GM12878 (cell line): Measurements from ENCODE around the gene ATF2. TPM values are rescaled to one million over a fixed set of nuclear protein-coding genes. Genes with fewer than 3 reads are reported as not detected.

ENCODE experiments used
- ATAC-seq: fragments of 200-7000 bp; cut with Tn5 transposase; 3 replicates; pipeline ENCODE4 v1.9.1; 2020; ENCODE audit warnings: mild to moderate bottlenecking, moderate library complexity
- BruUV-seq: library from RNA; stranded (reverse); fragments of 400-500 nt; replicated peaks from 2 replicates; lab custom pipeline; 2021; lab: Mats Ljungman, UMichigan
- CTCF ChIA-PET: fragments of 300-600 bp; sonication (Branson Sonifier 250); formaldehyde crosslinking; extraction: SDS; loops from one replicate; lab custom pipeline; 2021; ENCODE audit warnings: inconsistent platforms; lab: Yijun Ruan, JAX
- POLR2A ChIA-PET: fragments of 350-600 bp; formaldehyde crosslinking; extraction: SDS; loops from one replicate; lab custom pipeline; 2021; ENCODE audit warnings: inconsistent platforms; lab: Charles Lee
- RAD21 ChIA-PET: fragments of 300-600 bp; sonication (Branson Sonifier 250); formaldehyde crosslinking; loops from one replicate; lab custom pipeline; 2023; ENCODE audit warnings: antibody characterized with exemption; ENCODE audit not compliant: unreplicated experiment; lab: Charles Lee
- SMC1A ChIA-PET: fragments of 300-600 bp; sonication (Branson Sonifier 250); formaldehyde crosslinking; loops from one replicate; lab custom pipeline; 2023; ENCODE audit not compliant: unreplicated experiment, uncharacterized antibody; lab: Charles Lee
- DNase-seq: peaks from one replicate; pipeline ENCODE4 v3.0.0-alpha.2; 2011; ENCODE audit warnings: low read depth, low spot score
- FAIRE-seq: peaks from 3 replicates; lab custom pipeline; 2011; peaks lifted over from hg19 to GRCh38; lab: Jason Lieb, UNC
- H2AFZ ChIP-seq: 2 replicates; pipeline ENCODE4 v1.6.0; 2011; ENCODE audit warnings: low read depth, low read length, control low read depth; ENCODE audit not compliant: control insufficient read depth
- H3K27ac ChIP-seq: 2 replicates; pipeline ENCODE4 v1.5.1; 2011; ENCODE audit warnings: control low read depth; ENCODE audit not compliant: control insufficient read depth, insufficient read depth
- H3K27me3 ChIP-seq, 2 experiments: replicated peaks in 1 of 2; 2 replicates each; pipeline versions ENCODE4 v1.6.0 to v1.6.1; 2011; ENCODE audit warnings: low read length in 1 of 2; ENCODE audit not compliant: control insufficient read depth in 2 of 2, insufficient read depth in 2 of 2
- H3K36me3 ChIP-seq, 2 experiments: 2 replicates each; pipeline ENCODE4 v1.5.1; 2011; ENCODE audit warnings: low read length in 1 of 2; ENCODE audit not compliant: control insufficient read depth in 2 of 2, insufficient read depth in 2 of 2
- H3K4me1 ChIP-seq: 2 replicates; pipeline ENCODE4 v1.6.1; 2011; ENCODE audit warnings: mild to moderate bottlenecking, low read length, moderate library complexity, mixed read lengths; ENCODE audit not compliant: control insufficient read depth, insufficient read depth
- H3K4me2 ChIP-seq: 2 replicates; pipeline ENCODE4 v1.6.0; 2011; ENCODE audit warnings: control low read depth; ENCODE audit not compliant: control insufficient read depth, insufficient read depth
- H3K4me3 ChIP-seq: fragments of 200-600 bp; sonication (generic); 2 replicates; pipeline ENCODE4 v1.5.1; 2016
- H3K79me2 ChIP-seq: 2 replicates; pipeline ENCODE4 v1.6.0; 2011; ENCODE audit warnings: low read length; ENCODE audit not compliant: control insufficient read depth, insufficient read depth
- H3K9ac ChIP-seq: 2 replicates; pipeline ENCODE4 v1.8.0; 2011; ENCODE audit warnings: low read length, control low read depth, mixed read lengths; ENCODE audit not compliant: control insufficient read depth, insufficient read depth
- H3K9me3 ChIP-seq: replicated peaks from 3 replicates; pipeline ENCODE4 v1.5.1; 2011; ENCODE audit warnings: mild to moderate bottlenecking, low read length; ENCODE audit not compliant: control insufficient read depth, insufficient read depth
- H4K20me1 ChIP-seq: 2 replicates; pipeline ENCODE4 v1.6.0; 2011; ENCODE audit not compliant: control insufficient read depth, insufficient read depth
- BCL11A ChIP-seq: IDR thresholded peaks from 2 replicates; pipeline ENCODE4 v1.6.1; 2011; ENCODE audit warnings: low read depth, low read length
- BHLHE40 ChIP-seq, 2 experiments: fragments of 450-650 bp in 1 of 2; IDR thresholded peaks; 2 replicates each; pipeline ENCODE4 v1.6.1; 2011 to 2017; ENCODE audit warnings: low read depth in 2 of 2, borderline replicate concordance in 1 of 2, improper control_type of control experiment in 1 of 2, low read length in 1 of 2, mild to moderate bottlenecking in 1 of 2
- CBFB ChIP-seq: IDR thresholded peaks from 2 replicates; pipeline ENCODE4 v1.6.1; 2016; ENCODE audit warnings: antibody characterized with exemption, low read depth
- CHD2 ChIP-seq: IDR thresholded peaks from 2 replicates; pipeline ENCODE4 v1.6.1; 2011; ENCODE audit warnings: low read depth, low read length, improper control_type of control experiment, borderline replicate concordance
- CTCF ChIP-seq, 3 experiments: IDR thresholded peaks in 2 of 3; conservative IDR thresholded peaks in 1 of 3; 2 replicates each; pipeline ENCODE4 v1.5.1; 2011; ENCODE audit warnings: low read depth in 3 of 3, low read length in 3 of 3, mild to moderate bottlenecking in 3 of 3, control low read depth in 2 of 3, moderate library complexity in 2 of 3, inconsistent platforms in 1 of 3, mixed read lengths in 1 of 3; ENCODE audit not compliant: control insufficient read depth in 2 of 3, insufficient read depth in 1 of 3; ENCODE audit errors: extremely low read depth in 1 of 3
- IRF4 ChIP-seq: IDR thresholded peaks from 2 replicates; pipeline ENCODE4 v1.6.1; 2011; ENCODE audit warnings: low read depth, low read length
- KLF5 ChIP-seq: fragments of 450-650 bp; IDR thresholded peaks from 2 replicates; pipeline ENCODE4 v1.6.1; 2014; ENCODE audit warnings: mild to moderate bottlenecking; ENCODE audit not compliant: partially characterized antibody
- MTA3 ChIP-seq: IDR thresholded peaks from 2 replicates; pipeline ENCODE4 v1.6.1; 2012; ENCODE audit warnings: low read length, inconsistent platforms, borderline replicate concordance
- POLR2AphosphoS2 ChIP-seq: IDR thresholded peaks from 2 replicates; pipeline ENCODE4 v1.6.1; 2011; ENCODE audit warnings: low read depth, mild to moderate bottlenecking, low read length, improper control_type of control experiment, moderate library complexity
- SMARCA5 ChIP-seq: fragments of 450-650 bp; IDR thresholded peaks from 2 replicates; pipeline ENCODE4 v1.6.1; 2017; ENCODE audit warnings: mild to moderate bottlenecking
- WGBS: methylation state at CpG from one replicate; pipeline ENCODE4 v1.1.6; 2016; ENCODE audit warnings: low lambda C conversion rate; ENCODE audit not compliant: insufficient replicate concordance, insufficient coverage; ENCODE audit errors: missing lambda C conversion rate; 5-methylcytosine and 5-hydroxymethylcytosine counted together
- in situ Hi-C: fragments of 300-500 bp; cut with MboI; formaldehyde crosslinking; loops from 9 replicates; pipeline ENCODE4 v1.14.3; 2018; ENCODE audit warnings: mixed read lengths
- intact Hi-C: fragments of 100-400 bp; cut with micrococcal nuclease; formaldehyde crosslinking; loops from one replicate; pipeline ENCODE4 v1.14.2; 2022; ENCODE audit not compliant: unreplicated experiment
- polyA plus RNA-seq, 11 experiments: library from polyadenylated mRNA; depleted of rRNA in 4 of 11; unstranded in 6 of 11; stranded (reverse) in 5 of 11; fragments of >200 nt; fragmentation: Nextera tagmentation in 4 of 11; fragmentation: Illumina TruSeq in 1 of 11; extraction: Ambion mirVana in 4 of 11; extraction: Trizol in 1 of 11; gene quantifications; 1 replicate in 1 of 11; 2 replicates in 10 of 11; pipeline versions ENCODE4 v1.2.1 to v1.2.3, GENCODE V29; 2011 to 2016; ENCODE audit warnings: inconsistent platforms in 2 of 11, missing spikeins in 2 of 11, low read depth in 1 of 11
- total RNA-seq, 4 experiments: library from RNA; depleted of rRNA in 3 of 4; stranded (reverse); fragments of >200 nt in 3 of 4; fragmentation: Illumina TruSeq in 1 of 4; extraction: Trizol in 1 of 4; gene quantifications; 2 replicates each; pipeline versions ENCODE4 v1.2.1 to v1.2.3, GENCODE V29; 2013 to 2021

The ATF2 gene
- total and polyA plus RNA-seq, 10 of the 15 experiments (the other 5 are each of a cell fraction or from before 2014, with no cell fraction given), result 10.3 to 78.0 (median 36.0) TPM

GRCh38 chr2:175037941-175038340 is 130.1 kb downstream of the ATF2 start:
- no peak overlapping the region for H3K9ac ChIP-seq
- intact Hi-C loops, result loop anchor here (5.0 kb wide), 1 partner anchor 149 kb away; no protein-coding TSS in a partner anchor
- POLR2A ChIA-PET, result interaction anchor here (0.6 kb wide), 1 partner anchor 54 kb away, joined by 3 read pairs; no protein-coding TSS in a partner anchor
- H3K4me3 ChIP-seq, result no peak overlapping the region
- H3K27ac ChIP-seq, result no peak overlapping the region
- no peaks in the 10 kb centered on the region for H3K27me3 ChIP-seq
- H3K79me2 ChIP-seq, result no peaks in the 10 kb centered on the region
- SMC1A ChIA-PET, result interaction anchor here (0.6 to 1.4 kb wide), 3 partner anchors 164 to 226 kb away, joined by 3 read pairs; no protein-coding TSS in a partner anchor
- no CpG with 5 or more reads among the region's 2 CpGs for WGBS
- no peaks in the 10 kb centered on the region for H4K20me1 ChIP-seq
- in situ Hi-C loops, result no loop called here
- TF ChIP-seq BHLHE40 (IDR thresholded peaks at IDR 0.05; ENCODE audit: borderline replicate concordance in 1 of 2, low read depth in 2 of 2, low read length in 1 of 2) (no peak), CBFB (no peak), BCL11A (no peak), CTCF (IDR thresholded peaks at IDR 0.05 in 2 of 3, conservative IDR thresholded peaks at IDR 0.05 in 1 of 3; ENCODE audit: control insufficient read depth in 2 of 3, extremely low read depth in 1 of 3, insufficient read depth in 1 of 3, low read depth in 3 of 3, low read length in 3 of 3) (no peak), IRF4 (no peak), MTA3 (no peak), SMARCA5 (no peak), POLR2AphosphoS2 (no peak), KLF5 (no peak), CHD2 (no peak)
- ATAC-seq (no peak), FAIRE-seq (no peak), DNase-seq (no peak)
- H2AFZ ChIP-seq, result no peak overlapping the region
- CTCF ChIA-PET, result interaction anchor here (0.7 to 1.7 kb wide), 5 partner anchors 16 to 290 kb away, joined by 3 to 8 read pairs (median 3); no protein-coding TSS in a partner anchor
- no peaks in the 10 kb centered on the region for H3K36me3 ChIP-seq
- H3K9me3 ChIP-seq, result no peaks in the 10 kb centered on the region
- RAD21 ChIA-PET, result no interaction called here
- no peak overlapping the region for H3K4me2 ChIP-seq
- BruUV-seq, result no TSS peak
- H3K4me1 ChIP-seq, result no peaks in the 10 kb centered on the region
